ENCODE results near the gene PSMB10.
"Not testable (repeated sequence)": the region's sequence is repeated elsewhere in the genome, so short reads cannot be mapped to it uniquely, and the experiment has no call there.

The PSMB10 gene

DNA sequence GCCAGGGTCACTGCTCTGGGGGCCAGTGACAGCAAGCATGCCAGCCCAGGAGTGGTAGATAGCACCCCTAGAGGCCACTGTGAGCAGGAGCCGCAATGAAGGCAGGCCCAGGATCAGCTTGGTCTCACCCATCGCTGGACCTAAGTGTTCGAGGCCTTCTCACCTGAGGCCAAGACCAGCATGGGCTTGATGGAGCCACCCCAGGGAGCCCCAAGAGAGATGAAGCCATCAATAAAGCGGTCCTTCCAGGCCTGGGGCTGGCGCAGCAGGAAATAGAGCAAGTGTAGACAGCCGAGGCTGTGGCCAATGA, 5.5 kb upstream of the PSMB10 start:
- no peak for DNase-seq (ENCODE audit: low spot score)

DNA sequence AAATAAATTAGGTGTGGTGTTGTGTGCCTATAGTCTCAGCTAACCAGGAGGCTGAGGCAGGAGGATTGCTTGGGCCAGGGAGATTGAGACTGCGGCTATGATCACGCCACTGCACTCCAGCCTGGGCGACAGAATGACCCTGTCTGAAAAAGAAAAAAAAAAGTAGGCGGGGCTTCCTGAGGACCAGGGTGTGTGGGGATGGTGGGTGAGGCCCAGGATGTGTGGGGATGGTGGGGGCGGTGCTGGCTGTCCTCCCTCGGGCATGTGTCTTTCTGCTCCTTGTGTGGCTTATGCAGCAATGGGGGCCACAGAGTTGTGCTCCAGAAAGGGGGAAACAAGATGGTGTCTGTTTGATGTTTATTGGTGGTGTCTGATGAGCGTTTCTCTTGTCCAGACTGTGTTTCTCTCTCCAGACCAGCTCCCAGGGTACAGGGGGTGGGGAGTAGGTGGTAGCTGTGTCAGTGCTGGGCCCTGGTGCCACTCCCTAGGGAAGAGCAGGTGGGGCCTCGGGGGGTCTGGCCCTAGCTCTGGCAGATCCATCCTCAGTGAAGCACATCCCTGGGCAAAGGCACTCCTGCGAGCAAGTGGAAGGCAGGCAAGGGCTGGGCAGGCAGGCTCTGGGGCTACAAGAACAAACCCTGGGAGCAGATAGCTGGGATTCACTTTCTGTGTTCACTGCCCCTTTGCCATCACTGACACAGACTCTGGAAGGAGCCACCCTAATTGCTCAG, 5.0 kb upstream of the PSMB10 start:
- no peak for DNase-seq (ENCODE audit: low spot score)

- DNase-seq (ENCODE audit: low spot score): no peak
Observed at GRCh38 chr16:67940446-67941089, 3.9 kb upstream of the PSMB10 start.

DNA sequence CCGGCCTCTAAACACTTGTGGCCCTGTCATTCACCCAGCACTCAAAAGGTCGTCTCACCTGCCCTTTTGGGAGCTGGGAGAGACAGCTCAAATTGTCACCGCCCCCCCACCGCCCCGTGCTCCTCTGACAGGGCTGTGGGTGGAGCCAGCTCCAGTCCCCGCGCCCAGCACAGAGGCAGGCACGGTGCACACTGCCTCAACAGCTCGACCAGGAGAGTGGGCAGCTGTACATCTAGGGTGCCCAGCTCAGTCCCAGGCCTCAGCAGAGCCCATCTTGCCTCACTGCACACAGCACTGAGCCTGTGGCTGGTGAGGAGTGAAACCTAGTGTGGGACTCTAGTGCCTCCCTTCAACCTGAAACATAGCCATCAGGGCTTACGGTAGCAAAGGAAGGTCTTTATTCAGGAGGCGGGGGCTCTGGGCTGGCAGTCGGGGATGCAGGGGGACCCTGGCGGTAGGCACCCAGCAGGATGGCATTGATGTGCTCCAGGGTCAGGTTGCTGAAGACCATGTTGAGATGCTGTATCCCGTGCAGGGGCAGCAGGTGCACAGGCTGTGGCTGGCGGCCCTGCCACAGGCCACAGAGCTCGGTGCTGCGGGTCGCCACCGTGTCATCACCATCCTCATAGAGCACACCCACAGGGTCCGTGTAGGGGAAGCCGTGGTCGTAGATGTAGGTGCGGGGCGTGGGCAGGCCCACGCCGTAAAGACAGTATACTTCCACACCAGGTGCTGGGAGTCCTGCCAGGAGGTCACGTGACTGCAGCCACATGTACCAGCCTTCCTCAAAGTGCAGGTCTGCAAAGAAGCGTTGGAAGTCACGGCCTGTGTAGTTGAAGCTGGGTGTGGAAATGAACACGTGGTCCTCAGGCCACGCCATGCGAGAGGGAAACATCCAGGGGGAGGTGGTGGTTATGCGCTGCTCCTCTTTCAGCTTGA, 3.1 kb upstream of the PSMB10 start:
- DNase-seq (ENCODE audit: low spot score): no peak

DNA sequence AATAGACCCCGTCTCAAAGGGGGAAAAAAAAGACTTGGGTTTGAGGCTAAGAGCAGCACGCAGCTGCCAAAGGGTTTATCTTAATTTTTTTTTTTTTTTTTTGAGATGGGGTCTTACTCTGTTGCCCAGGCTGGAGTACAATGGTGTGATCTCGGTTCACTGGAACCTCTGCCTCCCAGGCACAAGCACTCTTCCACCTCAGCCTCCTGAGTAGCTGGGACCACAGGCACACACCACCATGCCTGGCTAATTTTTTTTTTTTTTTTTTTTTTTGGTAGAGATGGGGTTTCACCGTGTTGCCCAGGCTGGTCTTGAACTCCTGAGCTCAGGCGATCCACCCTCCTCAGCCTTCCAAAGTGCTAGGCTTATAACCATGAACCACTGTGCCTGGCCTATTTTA, 1.1 kb upstream of the PSMB10 start:
- DNase-seq (ENCODE audit: low spot score): not testable (repeated sequence)

DNA sequence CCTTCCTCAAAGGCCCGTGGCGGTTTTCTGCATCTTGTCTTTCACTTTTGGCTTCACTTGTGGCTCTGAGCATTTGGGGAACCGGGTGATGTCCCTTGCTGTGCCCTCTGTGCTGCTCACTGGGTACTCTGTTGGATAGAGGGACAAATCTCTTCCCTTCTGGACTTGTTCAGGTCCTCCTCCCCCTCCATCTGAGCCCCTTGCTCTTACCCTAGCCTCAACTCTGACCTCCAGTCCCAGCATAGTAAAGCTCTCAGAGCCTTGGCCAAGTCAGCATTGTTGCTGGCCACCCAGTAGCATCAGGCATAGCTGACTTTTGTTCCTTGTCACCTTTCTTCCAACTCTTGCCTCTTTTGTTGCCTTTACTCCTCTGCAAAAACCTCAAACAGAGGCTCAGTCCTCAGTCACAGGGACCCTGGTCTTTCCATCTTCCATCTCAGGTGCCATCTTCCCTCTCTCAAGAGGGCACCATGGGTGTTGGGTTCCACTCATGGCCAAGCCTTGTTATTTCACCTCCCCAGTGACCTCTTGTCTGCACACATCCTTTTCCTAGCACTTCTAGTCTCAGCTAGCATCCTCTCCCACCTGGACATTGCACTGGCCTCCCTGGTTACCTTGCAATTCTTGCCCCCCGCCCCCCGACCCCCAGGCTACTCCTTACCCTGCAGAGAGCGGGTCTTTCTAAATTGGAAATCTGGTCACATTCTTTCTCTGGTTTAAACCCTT, 393 bp upstream of the PSMB10 start:
- peak; percentile 83 for DNase-seq (ENCODE audit: low spot score)

DNA sequence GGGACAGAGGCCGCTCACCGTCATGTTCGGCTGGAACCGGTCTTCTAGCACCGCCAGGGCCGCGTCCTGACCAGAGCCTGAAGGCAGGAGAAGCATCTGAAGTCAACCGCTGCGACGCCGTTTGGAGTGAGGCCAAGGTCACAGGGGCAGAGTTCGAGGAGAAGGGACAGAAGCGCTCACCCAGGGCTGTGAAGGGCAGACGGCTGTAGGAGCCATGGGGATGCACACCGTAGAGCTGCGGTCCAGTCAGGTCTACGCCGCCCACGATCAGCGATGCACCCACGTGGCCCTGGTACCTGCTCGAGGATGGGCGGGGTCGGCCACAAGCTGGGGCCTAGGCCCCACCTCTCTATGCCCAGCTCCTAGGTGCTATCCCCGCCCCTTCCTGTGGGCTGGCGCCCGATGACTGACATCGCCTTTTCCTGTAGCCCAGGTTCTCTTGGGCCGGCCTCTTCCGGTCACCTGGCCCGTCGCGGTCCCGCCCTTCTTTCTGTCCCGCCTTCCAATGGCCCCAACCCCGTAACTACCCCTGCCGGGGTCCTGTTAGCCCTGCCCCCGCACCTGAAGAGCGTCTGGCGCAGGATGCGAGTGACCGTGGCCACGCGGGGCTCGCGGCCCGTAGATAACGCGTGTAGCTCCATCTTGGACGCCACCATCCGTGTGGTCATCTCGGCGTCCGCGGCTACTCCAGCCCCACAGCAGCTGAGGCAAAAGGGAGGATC, 1.1 kb downstream of the PSMB10 start:
- peak; percentile 98 for DNase-seq (ENCODE audit: low spot score)

GRCh38 chr16:67935101-67935401, 1.6 kb downstream of the PSMB10 start:
- DNase-seq (ENCODE audit: low spot score): no peak

GRCh38 chr16:67934306-67935100, 2.1 kb downstream of the PSMB10 start:
- DNase-seq (ENCODE audit: low spot score): no peak

- DNase-seq (ENCODE audit: low spot score): no peak
Observed at GRCh38 chr16:67933805-67934204, 2.8 kb downstream of the PSMB10 start.

- DNase-seq (ENCODE audit: low spot score): no peak
Observed at GRCh38 chr16:67932462-67932840, 4.2 kb downstream of the PSMB10 start.

GRCh38 chr16:67931712-67932461, 4.8 kb downstream of the PSMB10 start, which contains the start of gene CTRL:
Gene CTRL, minus strand, starts transcription at chr16:67931862. Its CDS starts 10 bp downstream, at chr16:67931852.
- no peak for DNase-seq (ENCODE audit: low spot score)

DNA sequence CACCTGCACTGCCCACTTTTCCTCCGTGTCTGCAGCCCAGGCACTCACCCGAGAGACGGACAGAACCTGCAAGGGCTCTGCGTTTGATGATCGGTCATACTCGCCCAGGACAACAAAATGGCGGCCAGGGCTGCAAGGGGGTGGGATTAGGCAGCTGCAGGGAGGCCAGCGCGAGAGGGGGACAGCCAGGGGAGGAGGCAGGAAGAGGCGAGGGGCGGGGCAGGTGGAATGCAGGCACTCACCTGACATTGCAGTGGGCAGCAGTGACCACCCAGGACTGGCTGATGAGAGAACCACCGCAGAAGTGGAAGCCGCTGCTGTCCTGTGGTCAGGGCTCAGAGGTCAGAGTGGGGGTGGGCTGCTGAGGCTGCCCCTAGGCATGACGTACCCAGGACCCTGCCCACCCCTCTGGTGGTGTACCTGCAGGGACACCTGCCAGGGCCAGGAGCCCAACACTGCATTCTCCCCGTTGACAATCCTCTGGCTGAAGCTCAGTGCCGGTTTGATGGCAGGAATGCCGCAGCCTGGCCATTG, 5.9 kb downstream of the PSMB10 start:
- DNase-seq (ENCODE audit: low spot score): no peak

DNA sequence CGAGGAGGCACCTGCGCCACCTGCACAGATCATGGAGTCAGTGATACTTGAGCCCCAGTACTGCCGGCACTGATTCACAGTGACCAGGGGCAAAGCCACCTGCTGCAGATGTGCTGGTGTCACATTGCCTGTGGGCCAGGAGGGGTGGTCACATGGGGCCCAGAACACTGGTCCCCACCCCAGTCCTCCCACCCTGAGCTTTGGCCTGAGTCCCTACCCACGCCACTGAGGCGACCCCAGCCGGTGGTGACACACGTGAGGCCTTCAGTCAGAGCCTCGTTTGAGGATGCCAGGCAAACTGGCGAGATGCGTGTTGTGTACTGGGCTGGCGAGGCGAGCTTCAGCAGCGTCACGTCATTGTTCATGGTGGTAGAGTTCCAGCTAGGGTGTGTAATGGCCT, 6.5 kb downstream of the PSMB10 start:
- no peak for DNase-seq (ENCODE audit: low spot score)

DNA sequence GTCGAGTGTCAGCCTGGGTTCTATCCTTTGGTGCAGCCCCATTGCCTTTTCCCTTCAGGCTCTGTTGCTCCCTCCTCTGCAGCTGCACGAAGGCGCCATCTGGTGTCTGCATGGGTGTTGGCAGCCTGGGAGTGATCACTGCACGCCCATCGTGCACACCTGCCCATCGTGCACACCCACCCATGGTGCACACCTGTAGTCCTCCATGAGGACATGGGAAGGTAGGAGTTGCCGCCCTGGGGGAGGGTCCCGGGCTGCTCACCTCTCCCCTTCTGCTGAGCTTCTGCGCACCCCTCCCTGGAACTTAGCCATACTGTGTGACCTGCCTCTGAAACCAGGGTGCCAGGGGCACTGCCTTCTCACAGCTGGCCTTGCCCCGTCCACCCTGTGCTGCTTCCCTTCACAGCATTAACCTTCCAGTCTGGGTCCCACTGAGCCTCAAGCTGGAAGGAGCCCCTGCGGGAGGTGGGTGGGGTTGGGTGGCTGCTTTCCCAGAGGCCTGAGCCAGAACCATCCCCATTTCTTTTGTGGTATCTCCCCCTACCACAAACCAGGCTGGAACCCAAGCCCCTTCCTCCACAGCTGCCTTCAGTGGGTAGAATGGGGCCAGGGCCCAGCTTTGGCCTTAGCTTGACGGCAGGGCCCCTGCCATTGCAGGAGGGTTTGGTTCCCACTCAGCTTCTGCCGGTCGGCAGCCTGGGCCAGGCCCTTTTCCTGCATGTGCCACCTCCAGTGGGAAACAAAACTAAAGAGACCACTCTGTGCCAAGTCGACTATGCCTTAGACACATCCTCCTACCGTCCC, 7.9 kb downstream of the PSMB10 start:
- peak; percentile 73 for DNase-seq (ENCODE audit: low spot score)

GRCh38 chr16:67928147-67928546, 8.5 kb downstream of the PSMB10 start:
- no peak for DNase-seq (ENCODE audit: low spot score)

DNA sequence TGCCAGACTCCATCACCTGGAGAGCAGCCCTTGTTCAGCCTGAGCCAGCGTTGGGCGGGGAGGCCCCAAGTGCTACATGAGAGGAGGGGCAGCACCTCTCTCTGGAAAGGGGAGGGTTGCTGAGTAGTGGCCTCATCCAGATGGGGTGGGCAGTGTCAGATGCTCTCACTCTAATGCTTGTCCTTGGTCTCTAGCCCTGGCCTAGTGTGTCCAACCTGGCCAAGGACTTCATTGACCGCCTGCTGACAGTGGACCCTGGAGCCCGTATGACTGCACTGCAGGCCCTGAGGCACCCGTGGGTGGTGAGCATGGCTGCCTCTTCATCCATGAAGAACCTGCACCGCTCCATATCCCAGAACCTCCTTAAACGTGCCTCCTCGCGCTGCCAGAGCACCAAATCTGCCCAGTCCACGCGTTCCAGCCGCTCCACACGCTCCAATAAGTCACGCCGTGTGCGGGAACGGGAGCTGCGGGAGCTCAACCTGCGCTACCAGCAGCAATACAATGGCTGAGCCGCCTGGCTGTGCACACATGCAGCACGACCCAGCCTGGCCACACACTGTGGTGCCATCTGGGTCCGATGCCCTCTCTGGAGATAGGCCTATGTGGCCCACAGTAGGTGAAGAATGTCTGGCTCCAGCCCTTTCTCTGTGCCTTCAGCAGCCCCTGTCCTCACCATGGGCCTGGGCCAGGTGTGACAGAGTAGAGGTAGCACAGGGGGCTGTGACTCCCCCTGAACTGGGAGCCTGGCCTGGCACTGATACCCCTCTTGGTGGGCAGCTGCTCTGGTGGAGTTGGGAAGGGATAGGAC, 9.3 kb downstream of the PSMB10 start:
- no peak for DNase-seq (ENCODE audit: low spot score)

DNA sequence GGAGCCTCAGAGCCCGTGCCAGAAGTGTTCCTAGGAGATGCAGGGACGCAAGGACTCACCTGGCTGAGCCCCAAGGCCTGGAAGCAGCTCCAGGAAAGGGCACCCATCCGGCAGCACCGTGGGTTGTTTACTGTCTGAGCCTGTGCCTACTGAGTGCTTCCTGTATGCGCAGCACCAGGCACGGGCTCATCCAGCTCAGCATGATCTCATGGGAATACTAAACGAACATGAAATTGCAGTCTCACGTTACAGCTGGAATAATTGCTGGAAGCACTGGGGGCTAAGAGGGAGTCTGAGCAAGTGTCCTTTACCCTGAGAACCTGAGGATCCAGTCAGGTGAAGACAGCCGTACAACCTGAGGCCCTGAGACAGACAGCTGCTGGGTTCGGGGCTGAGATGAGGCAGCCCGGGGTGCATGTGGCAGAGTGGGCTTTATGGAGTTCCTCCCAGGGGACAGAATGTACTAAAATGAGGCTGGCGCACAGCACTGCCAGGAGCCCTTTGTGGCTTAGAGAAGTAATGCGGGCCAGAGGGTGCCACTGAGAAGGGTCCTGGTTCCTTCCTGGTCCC, 10.4 kb downstream of the PSMB10 start:
- DNase-seq (ENCODE audit: low spot score): peak; percentile 67

Data from pons (tissue), 1 donor.